HG03139 (cell line): Measurements from ENCODE around the gene TNNC2.
"Not testable (repeated sequence)": the region's sequence is repeated elsewhere in the genome, so short reads cannot be mapped to it uniquely, and the experiment has no call there.

Source experiments
- ATAC-seq: cut with Tn5 transposase; IDR thresholded peaks from one replicate; pipeline ENCODE4 v1.9.1; 2021; ENCODE audit not compliant: unreplicated experiment

The TNNC2 gene

DNA sequence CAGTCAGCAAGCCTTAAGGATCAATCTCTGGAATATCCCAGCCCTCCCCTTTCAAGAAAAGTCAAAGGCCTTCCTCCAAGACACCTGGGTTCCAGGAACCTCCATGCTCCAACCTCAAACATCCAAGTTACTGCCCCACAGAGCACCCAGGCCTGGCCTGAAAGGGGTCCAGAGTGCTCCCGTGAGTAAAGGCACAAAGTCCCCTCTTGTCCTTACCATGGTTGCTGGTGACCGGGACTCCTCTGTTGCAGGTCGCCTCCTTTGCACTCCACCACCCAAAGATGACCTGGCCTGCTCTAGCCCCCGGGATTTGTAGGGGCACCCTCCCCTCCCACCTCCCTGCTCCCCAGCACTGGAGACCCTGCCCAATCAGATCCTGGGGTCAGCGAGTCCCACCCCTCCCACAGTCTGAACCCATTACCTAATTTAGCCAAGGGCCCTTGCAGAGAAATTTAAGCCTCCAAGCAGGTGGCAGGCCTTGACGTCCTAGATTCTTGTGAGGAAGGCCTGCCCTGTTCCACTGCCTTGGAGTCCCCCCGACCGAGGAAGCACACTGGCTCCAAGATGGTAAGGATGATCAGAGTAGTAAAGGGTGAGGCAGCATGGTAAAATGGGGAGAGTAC, at the start of gene TNNC2:
TNNC2 (minus strand) TSS at position 283 of the 623 bp plus-strand sequence; CDS start at position 219, 64 bp downstream.
- ATAC-seq = no peak

DNA sequence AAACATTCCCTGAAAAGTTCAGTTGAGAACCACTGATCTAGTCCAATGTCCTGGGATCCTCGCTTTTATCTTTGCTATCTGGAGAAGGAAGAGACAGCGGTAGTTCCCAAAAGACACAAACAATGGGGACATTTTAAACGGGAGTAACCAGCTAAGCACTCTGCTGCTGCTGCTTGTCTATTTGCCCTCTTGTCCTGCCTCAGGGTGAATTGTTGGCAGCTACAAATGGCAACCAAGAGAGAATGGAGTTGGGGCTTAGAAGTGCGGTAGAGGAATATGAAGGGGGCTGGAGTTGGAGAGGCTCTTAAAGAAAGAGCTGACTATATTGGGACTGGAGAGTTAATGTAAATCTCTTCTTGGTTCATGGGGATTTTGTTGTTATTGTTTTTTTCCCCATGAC, 47.5 kb upstream of the TNNC2 start:
- ATAC-seq = no peak

DNA sequence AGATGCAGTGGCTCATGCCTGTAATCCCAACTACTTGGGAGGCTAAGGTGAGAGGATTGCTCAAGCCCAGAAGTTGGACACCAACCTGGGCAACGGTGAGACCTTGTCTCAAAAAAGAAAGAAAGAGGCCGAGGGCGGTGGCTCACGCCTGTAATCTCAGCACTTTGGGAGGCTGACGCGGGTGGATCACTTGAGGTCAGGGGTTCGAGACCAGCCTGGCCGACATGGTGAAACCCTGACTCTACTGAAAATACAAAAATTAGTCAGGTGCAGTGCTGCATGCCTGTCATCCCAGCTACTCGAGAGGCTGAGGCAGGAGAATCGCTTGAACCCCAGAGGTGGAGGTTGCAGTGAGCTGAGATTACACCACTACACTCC, 47.0 kb upstream of the TNNC2 start:
- not testable (repeated sequence) for ATAC-seq

DNA sequence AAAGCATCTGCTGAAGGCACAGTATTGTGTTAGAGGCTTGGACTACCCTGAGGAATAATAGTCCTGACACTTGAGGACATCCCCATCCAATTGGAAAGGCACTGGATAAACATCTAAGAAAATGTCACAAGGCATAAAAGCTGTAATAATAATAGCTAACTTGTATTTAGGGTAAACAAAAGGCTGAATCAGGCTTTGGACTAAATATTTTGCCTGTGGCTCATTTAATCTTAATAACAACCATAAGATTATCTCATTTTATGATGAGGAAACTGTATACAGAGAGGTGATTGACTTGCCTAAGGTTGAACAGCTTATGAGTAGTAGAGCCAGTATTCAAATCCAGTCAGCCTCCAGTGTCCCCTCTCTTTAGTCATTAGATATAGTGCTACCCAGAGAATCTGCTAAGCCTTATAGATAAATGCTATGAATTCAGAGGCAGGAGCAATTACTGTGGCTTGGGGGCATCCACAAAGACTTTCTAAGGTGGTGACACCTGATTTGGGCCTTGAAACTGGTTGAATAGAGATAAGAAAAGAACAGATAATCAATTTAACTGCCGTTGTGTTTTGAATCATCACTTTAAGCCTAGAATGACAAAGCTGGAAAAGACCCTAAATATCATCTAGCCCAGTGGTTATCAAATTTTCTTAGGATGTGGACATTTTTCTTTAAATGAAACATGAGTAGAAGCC, 46.4 kb upstream of the TNNC2 start:
- no peak for ATAC-seq

DNA sequence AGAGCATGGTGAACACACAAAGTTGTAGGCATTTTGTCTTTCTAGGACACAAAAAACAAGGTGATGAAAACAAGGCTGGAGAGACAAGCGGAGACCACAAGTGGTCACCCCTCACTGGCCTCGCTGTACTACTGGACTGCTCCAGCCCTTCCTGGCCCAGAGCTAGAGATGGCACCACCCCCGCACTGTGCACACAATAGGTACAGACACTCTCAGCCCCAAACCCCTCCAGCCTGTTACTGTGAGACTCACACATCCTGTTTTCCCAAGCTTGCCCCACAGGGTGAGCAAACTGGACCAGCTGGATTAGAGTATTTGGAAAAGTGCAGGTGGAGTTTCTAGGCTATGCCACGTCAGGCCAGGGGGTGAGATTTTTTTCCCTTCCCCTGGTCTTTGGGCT, 45.5 kb upstream of the TNNC2 start:
- ATAC-seq = no peak

DNA sequence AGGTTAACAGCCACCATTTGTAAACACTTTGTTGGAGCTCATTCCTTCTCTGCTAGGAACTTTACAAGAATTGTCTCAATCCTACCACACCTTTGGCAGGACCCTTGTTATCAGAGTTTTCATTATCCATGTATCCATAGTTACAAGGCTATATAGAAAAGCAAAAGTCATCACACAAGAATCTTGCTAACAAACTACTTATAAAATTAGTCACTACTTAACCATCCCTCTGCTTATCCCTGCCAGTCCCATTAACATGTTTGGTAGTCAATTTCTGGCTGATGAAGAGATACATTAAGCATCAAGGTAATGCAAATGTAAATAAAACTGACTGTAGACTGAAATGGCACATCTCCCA, 40.7 kb upstream of the TNNC2 start:
- no peak for ATAC-seq

DNA sequence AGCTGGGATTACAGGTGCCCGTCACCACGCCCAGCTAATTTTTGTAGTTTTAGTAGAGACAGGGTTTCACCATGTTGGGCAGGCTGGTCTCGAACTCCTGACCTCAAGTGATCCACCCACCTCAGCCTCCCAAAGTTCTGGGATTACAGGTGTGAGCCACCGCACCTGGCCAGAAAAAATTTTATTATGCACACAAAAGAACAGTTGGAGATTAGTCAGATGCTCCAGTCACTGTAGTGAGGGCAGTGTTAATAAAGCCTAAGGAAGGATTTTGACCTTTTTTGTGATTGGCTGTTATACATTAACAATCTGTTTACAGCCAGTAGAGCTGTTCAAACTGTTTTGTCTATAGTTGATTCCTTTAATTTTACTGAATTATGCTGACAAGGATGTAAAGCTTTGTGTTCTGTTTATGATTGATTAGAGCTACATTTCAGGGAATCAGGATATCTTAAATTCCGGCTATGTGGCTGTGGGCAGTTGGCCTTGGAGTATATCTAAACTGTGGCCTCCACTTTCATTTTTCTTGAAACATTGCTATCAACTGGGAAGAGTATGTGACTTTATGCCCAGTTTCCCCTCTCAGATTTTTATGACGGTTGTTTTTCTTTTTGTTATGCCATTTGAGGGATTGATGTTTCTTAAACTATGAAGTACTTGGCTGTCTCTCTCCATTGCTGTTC, 40.2 kb upstream of the TNNC2 start:
- no peak for ATAC-seq

DNA sequence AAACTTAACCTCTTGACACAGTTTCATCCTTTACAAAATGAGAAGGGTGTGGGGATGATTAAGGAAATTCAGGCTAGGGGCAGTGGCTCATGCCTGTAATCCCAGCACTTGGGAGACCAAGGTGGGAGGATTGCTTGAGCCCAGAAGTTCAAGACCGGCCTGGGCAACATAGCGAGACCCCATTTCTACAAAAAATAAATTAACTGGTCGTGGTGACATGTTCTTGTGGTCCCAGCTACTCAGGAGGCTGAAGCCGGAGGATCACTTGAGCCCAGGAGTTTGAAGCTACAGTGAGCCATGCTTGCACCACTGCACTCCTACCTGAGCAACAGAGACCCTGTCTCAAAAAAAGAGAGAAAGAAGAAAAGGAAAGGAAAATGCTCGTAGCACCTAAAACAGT, 39.3 kb upstream of the TNNC2 start:
- no peak for ATAC-seq

DNA sequence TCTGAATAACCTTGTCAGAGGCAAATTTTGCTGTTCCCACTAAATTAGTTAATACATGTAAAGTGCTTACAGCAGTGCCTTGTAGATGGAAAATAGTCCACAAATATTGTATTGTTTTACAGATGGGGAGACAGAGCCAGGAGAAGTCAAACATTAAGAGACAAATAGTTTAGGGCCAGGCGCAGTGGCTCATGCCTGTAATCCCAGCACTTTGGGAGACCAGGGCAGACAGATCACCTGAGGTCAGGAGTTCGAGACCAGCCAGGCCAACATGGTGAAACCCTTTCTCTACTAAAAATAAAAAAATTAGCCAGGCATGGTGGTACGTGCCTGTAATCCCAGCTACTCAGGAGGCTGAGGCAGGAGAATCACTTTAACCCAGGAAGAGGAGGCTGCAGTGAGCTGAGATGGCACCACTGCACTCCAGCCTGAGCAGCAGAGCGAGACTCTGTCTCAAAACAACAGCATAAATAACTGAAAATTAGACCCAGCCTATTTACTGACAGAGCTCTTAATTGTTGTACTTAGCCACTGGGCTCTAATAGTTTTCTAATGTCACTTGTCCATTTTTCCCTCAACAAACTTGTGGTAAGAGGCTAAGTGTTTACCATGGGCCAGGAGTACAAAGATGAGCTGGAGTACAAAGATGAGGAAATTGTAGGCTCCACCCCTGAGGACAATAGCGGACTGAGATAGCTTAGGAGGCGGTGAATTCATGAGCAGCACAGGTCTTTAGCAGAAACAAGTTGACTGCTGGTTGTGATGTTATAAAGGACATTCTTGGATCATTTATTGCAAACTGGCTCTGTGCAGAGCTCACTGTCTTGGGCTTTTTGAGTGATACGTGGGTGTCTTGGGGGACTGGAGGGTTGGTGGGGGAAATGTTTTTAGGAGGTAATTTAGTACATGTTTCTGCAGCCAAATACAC, 36.7 kb upstream of the TNNC2 start:
- no peak for ATAC-seq

DNA sequence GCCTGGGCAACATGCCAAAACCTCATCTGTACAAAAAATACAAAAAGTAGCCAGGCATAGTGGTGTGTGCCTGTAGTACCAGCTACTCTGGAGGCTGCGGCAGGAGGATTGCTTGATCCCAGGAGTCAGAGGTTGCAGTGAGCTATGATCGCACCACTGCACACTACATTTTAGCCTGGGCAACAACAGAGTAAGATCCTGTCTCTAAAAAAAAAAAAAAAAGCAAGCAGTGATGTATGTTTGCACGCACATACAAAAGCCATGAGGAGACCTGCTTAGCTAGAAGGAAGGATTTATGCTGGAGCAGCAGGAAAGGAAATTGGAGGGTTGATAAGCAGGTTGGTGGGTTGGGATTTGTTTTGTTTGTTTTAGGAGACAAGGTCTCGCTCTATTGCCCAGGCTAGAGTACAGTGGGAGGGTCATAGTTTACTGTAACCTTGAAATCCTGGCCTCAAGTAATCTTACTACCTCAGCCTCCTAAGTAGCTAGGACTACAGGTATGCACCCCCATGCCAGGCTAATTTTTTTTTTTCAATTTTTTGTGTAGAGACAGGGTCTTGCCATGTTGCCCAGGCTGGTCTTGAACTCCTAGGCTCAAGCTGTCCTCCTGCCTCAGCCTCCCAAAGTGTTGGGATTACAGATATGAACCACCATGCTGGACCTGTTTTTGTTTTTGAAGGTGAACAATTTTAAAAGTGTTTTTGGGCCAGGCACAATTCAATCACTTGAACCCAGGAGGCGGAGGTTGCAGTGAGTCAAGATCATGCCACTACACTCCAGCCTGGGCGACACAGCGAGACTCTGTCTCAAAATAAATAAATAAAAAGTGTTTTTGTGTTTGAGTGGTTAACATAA, 34.3 kb upstream of the TNNC2 start:
- ATAC-seq = no peak

DNA sequence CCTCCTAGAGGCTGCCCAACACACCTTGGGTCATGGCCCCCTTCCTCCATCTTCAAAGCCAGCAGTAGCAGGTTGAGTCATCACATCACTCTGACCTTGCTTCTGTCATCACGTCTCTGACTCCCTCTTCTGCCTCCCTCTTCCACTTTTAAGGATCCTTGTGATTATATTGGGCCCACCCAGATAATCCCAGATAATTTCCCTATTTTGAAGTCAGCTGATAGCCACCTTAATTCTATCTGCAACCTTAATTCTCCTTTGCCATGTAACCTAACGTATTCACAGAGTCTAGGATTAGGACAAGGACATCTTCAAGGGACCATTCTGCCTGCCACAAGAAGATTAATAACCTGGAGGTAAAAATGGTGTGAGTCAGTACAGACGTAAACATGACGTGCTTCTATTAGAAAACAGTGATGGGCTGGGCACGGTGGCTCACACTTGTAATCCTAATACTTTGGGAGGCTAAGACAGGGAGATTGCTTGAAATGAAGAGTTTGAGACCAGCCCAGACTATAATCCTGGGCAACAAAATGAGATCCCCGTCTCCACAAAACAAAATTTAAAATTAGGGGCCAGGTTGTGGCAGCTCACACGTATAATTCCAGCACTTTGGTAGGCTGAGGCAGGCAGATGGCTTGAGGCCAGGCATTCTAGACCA, 33.6 kb upstream of the TNNC2 start:
- no peak for ATAC-seq

DNA sequence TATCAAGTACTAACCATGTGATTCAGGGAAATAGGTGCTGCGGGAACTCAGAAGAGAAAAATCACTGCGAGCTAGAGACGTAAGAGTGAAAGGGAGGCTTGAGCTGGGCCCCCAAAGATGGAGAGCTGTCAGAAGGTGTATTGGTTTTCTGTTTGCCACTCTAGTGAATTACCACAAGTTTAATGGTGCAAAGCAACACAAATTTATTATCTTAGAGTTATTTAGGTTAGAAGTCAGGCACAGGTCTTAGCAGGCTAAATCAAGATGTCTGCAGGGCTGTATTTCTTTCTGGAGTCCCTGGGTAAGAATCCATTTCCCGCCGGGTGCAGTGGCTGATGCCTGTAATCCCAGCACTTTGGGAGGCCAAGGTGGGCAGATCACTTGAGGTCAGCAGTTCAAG, 32.8 kb upstream of the TNNC2 start:
- no peak for ATAC-seq

DNA sequence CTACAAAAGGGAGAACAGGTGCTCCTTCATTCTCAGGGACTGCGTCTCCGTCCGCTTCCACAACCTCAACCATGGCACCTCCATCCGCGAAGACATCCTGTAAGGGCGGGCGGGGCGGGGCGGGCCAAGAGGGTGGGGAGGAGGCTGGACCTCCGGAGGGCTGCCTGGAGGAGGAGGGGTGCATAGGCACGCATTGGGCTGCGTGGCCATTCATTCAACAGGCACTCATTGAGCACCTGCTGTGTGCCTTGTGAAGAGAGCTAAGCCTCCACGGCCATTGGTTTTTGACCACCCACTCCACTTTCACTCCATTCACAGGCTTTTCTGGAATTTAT, 30.7 kb upstream of the TNNC2 start:
- peak; percentile 28 for ATAC-seq

DNA sequence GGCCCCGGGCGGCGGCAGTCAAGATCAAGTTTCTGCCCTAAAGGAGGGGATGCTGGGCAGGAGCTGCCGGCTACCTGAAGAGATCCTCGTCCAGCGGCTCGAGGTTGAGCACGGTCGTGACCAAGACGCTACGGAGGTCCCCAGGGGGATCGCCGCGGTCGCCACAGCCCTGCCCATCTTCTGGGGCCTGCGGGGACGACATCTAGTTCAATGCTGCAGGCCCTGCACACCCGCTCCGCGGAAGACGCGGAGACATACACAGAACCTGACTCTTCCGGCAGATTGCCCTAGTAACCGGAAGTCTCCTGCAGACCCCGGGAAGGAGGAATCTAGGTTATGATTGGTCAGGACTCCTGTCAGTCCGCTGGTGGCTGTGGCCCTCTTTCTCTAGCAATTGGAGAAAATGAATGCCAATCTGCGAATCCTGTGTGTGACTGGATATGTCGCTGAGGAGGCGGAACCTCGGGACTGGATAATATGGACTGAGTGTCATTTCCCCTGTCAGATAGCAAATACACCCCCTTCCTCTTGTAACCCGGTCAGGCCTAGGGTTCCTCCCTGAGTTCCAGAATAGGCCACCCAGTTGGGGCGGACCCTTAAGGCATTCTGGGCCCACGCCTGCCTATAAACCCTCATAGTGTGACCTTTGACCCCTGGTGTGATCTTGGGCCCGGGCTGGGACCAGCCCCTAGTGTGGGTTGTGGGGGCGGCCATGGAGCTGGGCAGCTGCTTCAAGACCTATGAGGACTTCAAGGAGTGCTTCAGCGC, 30.2 kb upstream of the TNNC2 start, which contains the start of the genes ACOT8 and ZSWIM3:
ACOT8 (minus strand) TSS at position 279 of the 768 bp plus-strand sequence; CDS start at position 202, 77 bp downstream.
ZSWIM3 (plus strand) TSS at position 501 of the 768 bp plus-strand sequence; CDS start at position 713, 212 bp downstream.
- peak; percentile 88 for ATAC-seq

DNA sequence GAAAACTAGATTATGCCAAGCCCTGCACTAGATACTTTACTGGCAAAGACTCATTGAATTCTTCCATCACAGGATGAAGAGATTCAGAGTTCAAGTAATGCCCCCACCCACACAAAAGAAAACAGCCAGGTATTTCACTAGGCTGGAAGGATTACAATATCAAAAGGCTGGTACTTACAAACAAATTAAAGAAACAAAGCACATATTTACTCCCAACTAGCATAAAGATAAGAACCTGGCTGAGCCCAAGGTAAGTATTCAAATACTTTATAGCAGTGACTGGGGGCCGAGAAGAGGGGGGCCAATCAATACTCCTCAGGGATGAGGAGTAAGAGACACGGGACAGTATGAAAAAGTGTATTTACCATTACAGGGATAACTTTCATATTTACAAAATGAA, 26.4 kb upstream of the TNNC2 start:
- ATAC-seq = no peak

DNA sequence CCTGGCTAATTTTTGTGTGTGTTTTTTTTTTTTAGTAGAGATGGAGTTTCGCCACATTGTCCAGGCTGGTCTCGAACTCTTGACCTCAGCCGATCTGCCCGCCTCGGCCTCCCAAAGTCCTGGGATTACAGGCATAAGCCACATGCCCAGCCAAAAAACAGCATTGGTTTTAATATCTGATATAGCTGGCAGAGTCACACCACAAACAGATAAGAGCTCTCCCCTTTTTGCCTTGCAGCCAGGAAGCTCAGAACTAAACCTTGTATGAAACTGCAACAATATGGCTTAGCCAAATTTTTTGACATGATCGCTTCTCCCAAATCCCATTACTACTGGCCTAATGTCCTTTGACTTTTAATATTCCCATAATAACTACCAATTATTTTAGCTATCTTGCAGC, 25.2 kb upstream of the TNNC2 start:
- ATAC-seq = no peak

DNA sequence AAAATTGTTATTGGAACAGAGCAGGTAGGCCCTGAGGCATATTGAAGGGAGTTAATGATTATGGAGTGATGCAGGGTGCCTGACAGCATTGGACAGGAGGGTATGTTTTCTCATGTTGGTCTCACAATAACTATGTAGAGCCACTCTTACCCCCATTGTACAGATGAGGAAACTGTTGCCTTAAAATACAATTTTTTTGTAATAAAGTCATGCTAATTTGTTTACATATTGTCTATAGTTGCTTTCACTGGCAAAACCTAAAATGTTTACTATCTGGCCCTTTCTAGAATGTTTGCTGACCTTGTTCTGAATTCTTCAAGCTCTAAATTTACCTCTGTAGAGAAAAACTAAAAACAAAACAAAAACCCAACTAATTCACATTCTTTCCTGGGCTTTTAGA, 24.4 kb upstream of the TNNC2 start:
- no peak for ATAC-seq

DNA sequence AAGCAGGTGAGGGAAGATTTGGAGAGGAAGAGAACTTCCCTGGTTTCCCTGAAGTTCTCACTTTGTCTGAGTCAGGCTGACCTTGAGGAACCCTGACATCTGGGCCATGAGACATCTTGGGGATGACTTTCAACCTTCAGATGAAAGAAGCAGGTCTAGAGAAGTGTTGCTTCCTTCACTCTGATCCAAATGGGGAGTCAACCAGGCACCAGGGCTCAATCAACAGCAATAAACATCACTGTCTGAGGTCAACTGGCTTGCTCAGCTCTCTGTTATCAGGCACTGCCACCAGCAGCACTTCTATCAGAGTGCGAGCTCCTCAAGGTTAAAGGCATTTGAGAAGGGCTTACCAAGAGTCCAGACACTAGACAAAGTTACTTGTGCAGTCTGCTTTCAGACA, 23.8 kb upstream of the TNNC2 start:
- ATAC-seq = no peak

DNA sequence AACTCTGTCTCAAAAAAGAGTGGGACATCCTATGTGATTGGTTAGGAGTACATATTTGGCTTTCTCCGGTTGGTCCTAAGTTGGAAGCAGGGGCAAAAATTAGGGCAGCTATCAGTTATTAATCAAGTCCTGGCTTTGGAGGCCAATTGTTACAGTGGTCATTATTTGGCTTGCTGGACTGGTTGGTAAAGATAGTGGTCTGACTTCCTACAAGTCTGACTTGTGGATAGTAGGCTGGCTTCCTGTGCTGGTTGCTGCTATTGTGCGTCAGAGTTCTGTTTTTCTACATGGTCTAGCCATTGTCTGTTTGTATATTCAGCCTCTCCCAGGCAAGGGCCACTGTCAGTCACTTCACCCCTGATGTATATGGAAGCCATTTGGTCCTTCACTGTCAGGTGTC, 23.1 kb upstream of the TNNC2 start:
- ATAC-seq = no peak
